Esophagus squamous epithelium (tissue), 5 donors: ENCODE data around the gene ZSWIM6. TPM values are rescaled to one million over a fixed set of nuclear protein-coding genes. Genes with fewer than 3 reads are reported as not detected.

ENCODE experiments used
- DNase-seq: peaks from one replicate; lab custom pipeline; 2025; lab: John Stamatoyannopoulos, UW
- H3K27ac ChIP-seq, 4 donors: fragments of 200-600 bp; sonication (generic); one replicate each; pipeline ENCODE4 v1.5.1; 2016 to 2019; ENCODE audit warnings: mild to moderate bottlenecking in 1 of 4
- H3K27me3 ChIP-seq, 4 donors: fragments of 200-600 bp; sonication (generic); 1 replicate in 3 of 4; 2 replicates in 1 of 4; pipeline versions ENCODE4 v1.5.1 to v1.6.0; 2017 to 2021; ENCODE audit warnings: antibody characterized with exemption in 1 of 4
- H3K36me3 ChIP-seq, 3 donors: fragments of 200-600 bp; sonication (generic); one replicate each; pipeline ENCODE4 v1.5.1; 2016 to 2019
- H3K4me1 ChIP-seq, 3 donors: fragments of 200-600 bp; sonication (generic); one replicate each; pipeline ENCODE4 v1.5.1; 2017 to 2019
- H3K4me3 ChIP-seq, 4 donors: fragments of 200-600 bp; sonication (generic); 1 replicate in 3 of 4; 2 replicates in 1 of 4; pipeline ENCODE4 v1.5.1; 2016 to 2019; ENCODE audit warnings: mild to moderate bottlenecking in 2 of 4, moderate library complexity in 1 of 4
- H3K9me3 ChIP-seq, 3 donors: fragments of 200-600 bp; sonication (generic); one replicate each; pipeline ENCODE4 v1.5.1; 2016 to 2019
- POLR2A ChIP-seq, 4 donors: fragments of 450-650 bp; IDR thresholded peaks; one replicate each; pipeline ENCODE4 v1.6.1; 2017; ENCODE audit warnings: antibody characterized with exemption in 4 of 4, mild to moderate bottlenecking in 4 of 4, moderate library complexity in 3 of 4
- WGBS, 2 donors: methylation state at CpG; one replicate each; pipeline ENCODE4 v1.1.5; 2018; 5-methylcytosine and 5-hydroxymethylcytosine counted together
- intact Hi-C: fragments of 100-400 bp; cut with DNase I; formaldehyde crosslinking; loops from one replicate; pipeline ENCODE4 v1.15.0; 2022
- total RNA-seq, 4 donors: library from RNA; depleted of rRNA; stranded (reverse); fragments of >200 nt; gene quantifications; one replicate each; pipeline ENCODE4 v1.1.0, GENCODE V29; 2016
- TF ChIP-seq, protein P1 (sequence below), 6 experiments: fragments of 450-650 bp in 4 of 6; fragments of 200-600 bp in 2 of 6; sonication (generic) in 2 of 6; IDR thresholded peaks; one replicate each; pipeline ENCODE4 v1.5.1; 2016 to 2019; ENCODE audit warnings: antibody characterized with exemption in 6 of 6, mild to moderate bottlenecking in 4 of 6, moderate library complexity in 4 of 6
- donor health status: DM: yes; HTN: yes; CAD: no.

Gene ZSWIM6
- total RNA-seq, 4 donors from 2014 or later: 6.4 to 12.4 (median 8.8) TPM

DNA sequence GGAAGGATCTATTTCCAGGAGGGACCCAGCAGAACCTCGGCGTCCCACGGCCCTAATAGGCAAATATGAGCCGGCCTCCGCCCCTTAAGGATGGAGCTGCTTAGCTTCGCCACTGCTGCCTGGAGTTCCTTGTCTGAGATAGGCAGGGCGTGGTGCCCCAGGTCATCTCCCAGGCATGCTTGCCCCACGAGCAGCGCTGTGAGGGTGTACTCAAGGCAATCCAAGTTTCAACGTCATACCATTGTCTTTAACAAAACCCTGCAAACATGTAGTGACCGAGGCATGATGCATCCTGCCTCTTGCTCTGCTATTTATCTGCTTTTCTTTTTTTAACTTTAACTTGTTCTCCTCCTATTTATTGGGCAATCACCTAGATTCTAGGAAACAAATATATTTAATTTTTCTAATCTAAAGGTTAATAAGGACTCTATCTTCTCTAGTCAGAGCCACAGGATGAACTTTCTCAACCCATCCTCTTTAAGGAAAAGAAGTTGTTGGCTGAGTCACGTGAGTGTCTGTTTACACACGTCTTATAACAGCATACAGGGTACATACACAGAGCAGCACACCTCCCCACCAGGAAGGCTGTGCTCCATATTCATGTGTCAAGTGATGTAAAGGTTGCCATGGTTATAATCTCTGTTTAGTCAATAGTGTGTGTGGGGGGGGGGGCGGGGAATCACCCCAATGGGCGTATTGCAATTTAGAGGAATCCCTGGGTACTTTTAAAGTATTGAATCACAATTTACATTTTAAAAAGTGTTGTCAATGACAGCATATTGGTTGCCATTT lies 27.3 kb upstream of the ZSWIM6 start:
- 20 to 29% methylated on average over 15 of the region's 15 CpGs for WGBS, 2 donors
- H3K4me3 ChIP-seq: peak overlapping the region in 1 of 4 donors; percentile 5
- no peak for DNase-seq

DNA sequence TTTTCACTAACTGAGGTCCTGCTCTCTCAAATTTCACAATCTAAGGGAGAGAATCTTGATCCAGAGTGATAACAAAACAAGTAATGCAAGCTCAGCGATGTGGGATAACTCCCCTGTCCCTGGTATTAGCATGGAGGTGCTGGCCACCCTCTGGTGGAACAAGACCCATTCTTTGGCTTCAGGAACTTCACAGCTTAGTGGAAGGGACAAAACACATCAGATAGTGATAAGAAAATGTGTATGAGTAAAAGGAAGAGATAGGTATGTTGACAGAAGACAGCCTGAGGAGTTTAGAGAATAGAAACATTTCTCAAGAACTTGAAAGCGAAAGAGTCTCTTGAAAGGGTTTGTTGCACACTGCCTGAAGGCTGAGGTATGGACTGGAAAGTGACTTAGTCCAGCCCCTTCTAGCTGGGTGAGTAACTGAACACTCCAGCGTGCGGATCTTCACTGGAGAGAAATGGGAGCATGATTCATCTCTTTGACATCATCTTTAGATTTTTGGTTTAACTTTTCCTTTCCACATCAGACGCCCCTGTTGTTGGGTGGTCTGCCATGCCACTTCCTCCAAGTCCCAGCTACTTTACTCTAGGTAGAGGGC lies 25.4 kb upstream of the ZSWIM6 start:
- TF ChIP-seq, protein P1, sequence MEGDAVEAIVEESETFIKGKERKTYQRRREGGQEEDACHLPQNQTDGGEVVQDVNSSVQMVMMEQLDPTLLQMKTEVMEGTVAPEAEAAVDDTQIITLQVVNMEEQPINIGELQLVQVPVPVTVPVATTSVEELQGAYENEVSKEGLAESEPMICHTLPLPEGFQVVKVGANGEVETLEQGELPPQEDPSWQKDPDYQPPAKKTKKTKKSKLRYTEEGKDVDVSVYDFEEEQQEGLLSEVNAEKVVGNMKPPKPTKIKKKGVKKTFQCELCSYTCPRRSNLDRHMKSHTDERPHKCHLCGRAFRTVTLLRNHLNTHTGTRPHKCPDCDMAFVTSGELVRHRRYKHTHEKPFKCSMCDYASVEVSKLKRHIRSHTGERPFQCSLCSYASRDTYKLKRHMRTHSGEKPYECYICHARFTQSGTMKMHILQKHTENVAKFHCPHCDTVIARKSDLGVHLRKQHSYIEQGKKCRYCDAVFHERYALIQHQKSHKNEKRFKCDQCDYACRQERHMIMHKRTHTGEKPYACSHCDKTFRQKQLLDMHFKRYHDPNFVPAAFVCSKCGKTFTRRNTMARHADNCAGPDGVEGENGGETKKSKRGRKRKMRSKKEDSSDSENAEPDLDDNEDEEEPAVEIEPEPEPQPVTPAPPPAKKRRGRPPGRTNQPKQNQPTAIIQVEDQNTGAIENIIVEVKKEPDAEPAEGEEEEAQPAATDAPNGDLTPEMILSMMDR (IDR thresholded peaks at IDR 0.05): no peak
- no peak for TF ChIP-seq POLR2A (IDR thresholded peaks at IDR 0.05)
- no peaks in the 10 kb centered on the region for H3K9me3 ChIP-seq
- DNase-seq: no peak
- no peaks in the 10 kb centered on the region for H3K27me3 ChIP-seq
- H3K4me1 ChIP-seq: peaks cover 22 to 52% (median 24%) of the 10 kb centered on the region in 3 donors
- WGBS, 2 donors: 55 to 59% methylated on average over 5 of the region's 5 CpGs
- no peaks in the 10 kb centered on the region for H3K36me3 ChIP-seq
- H3K4me3 ChIP-seq: no peak overlapping the region
- intact Hi-C loops: no loop called here
- peak overlapping the region in 1 of 4 donors; percentile 47 for H3K27ac ChIP-seq

More for the DNA sequence above, 27.3 kb upstream of the ZSWIM6 start:
- intact Hi-C loops: no loop called here
- peak in 2 of 4 donors; percentile 34 to 51 for TF ChIP-seq POLR2A (IDR thresholded peaks at IDR 0.05)
- TF ChIP-seq, protein P1 (IDR thresholded peaks at IDR 0.05): peak in 1 of 6 experiments; percentile 1
- Histone ChIP-seq H3K27me3 (no peaks in the 10 kb centered on the region), H3K36me3 (no peaks in the 10 kb centered on the region), H3K4me1 (peaks cover 22 to 70% (median 29%) of the 10 kb centered on the region in 3 donors), H3K27ac (peak overlapping the region; percentile 34 to 87 (median 70)), H3K9me3 (no peaks in the 10 kb centered on the region)

DNA sequence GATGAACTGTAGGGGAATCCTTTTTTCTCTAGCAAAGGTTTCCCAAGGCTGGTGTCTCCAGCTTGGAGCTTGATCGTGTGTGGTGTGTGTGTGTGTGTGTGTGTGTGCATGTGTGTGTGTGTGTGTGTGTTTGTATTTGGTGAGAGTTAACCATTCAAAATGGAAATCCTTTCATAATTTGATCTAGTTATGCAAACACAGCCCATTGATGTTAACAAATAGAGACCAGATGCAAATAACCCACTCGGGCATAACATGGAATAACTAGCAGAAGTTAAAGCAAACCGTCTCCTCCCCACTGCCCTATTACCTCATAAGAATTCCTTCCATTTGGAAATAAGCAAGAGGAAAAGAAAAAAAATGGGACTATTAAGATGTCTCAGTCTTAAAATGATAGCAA lies 24.9 kb upstream of the ZSWIM6 start:
- intact Hi-C loops: no loop called here
- WGBS, 2 donors: 60 to 70% methylated on average over 3 of the region's 3 CpGs
- H3K27me3 ChIP-seq: no peaks in the 10 kb centered on the region

DNA sequence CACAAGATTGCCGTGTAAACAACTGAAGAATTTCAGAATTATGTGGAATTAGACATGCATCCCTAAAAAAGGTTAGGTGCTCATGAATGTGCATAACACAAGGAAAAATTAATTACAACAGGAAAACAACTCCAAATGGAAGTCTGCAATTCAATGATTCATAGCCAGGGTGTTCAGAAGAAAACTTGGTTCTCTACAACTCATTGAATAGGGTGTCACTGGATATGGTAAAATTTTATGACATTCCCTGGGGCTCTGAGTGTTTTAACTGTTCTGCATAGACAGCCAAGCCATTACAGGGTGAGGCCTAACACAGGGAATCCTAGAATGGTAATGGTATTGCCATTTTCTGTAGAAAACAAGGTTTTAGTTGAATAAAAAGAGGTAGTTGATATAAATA lies 24.4 kb upstream of the ZSWIM6 start:
- Histone ChIP-seq H3K27me3 (no peaks in the 10 kb centered on the region), H3K4me3 (no peak overlapping the region), H3K9me3 (no peaks in the 10 kb centered on the region), H3K36me3 (no peaks in the 10 kb centered on the region), H3K4me1 (peaks cover 14 to 42% (median 15%) of the 10 kb centered on the region in 3 donors), H3K27ac (no peak overlapping the region)
- intact Hi-C loops: no loop called here
- no peak for DNase-seq
- 81 to 96% methylated on average over 1 of the region's 1 CpG for WGBS, 2 donors
- TF ChIP-seq, protein P1 (IDR thresholded peaks at IDR 0.05): no peak
- TF ChIP-seq POLR2A (IDR thresholded peaks at IDR 0.05): no peak

More for the DNA sequence above, 24.9 kb upstream of the ZSWIM6 start:
- Histone ChIP-seq H3K9me3 (no peaks in the 10 kb centered on the region), H3K27ac (no peak overlapping the region), H3K36me3 (no peaks in the 10 kb centered on the region), H3K4me3 (no peak overlapping the region), H3K4me1 (peaks cover 19 to 46% (median 20%) of the 10 kb centered on the region in 3 donors)
- no peak for DNase-seq
- TF ChIP-seq, protein P1 (IDR thresholded peaks at IDR 0.05): no peak
- no peak for TF ChIP-seq POLR2A (IDR thresholded peaks at IDR 0.05)

DNA sequence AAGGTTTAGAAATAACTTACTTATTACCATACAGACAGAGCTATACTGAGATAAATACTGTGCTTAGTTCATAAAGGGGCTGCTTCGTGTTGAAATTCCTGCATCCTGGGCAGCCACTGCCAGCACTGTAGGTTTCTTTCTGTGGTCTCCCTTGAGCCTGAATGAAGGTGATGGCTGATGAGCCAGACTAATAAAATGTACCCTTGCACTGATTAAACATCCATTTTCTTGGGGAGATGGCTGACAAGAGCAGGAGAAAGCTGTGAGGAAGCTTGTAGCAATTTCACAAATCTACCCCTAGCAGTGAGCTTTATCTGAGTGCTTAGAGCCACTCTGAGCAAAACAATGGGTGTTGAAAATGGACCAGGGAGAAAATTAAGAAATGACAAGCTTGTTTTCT lies 23.3 kb upstream of the ZSWIM6 start:
- Histone ChIP-seq H3K4me1 (peaks cover 8 to 32% (median 14%) of the 10 kb centered on the region in 3 donors), H3K27ac (no peak overlapping the region), H3K9me3 (no peaks in the 10 kb centered on the region), H3K4me3 (no peak overlapping the region), H3K27me3 (no peaks in the 10 kb centered on the region), H3K36me3 (no peaks in the 10 kb centered on the region)
- WGBS, 2 donors: 58 to 68% methylated on average over 1 of the region's 1 CpG
- TF ChIP-seq, protein P1 (IDR thresholded peaks at IDR 0.05): no peak
- TF ChIP-seq POLR2A (IDR thresholded peaks at IDR 0.05): no peak
- no peak for DNase-seq
- intact Hi-C loops: no loop called here
